Measurements from ENCODE around the gene ADGRG6. TPM values are rescaled to one million over a fixed set of nuclear protein-coding genes. Genes with fewer than 3 reads are reported as not detected.

ADGRG6 gene
- total and polyA plus RNA-seq, 2 of the 8 experiments (the other 6 are each of a cell fraction or from before 2014, with no cell fraction given): 1.1 to 6.2 TPM

- Histone ChIP-seq H2AFZ (ENCODE audit: low read length) (no peak overlapping the region), H3K79me2 (ENCODE audit: control insufficient read depth in 1 of 2, insufficient read depth in 2 of 2, low read length in 2 of 2) (no peaks in the 10 kb centered on the region)
- DNase-seq (ENCODE audit: low read depth in 1 of 2, low spot score in 2 of 2): no peak
Measured at GRCh38 chr6:142356884-142357225, 55.0 kb downstream of the ADGRG6 start.

More at GRCh38 chr6:142356884-142357225, 55.0 kb downstream of the ADGRG6 start:
- POLR2A ChIA-PET (ENCODE audit: partially characterized antibody): no interaction called here
- CTCF ChIA-PET (ENCODE audit: partially characterized antibody): interaction anchor here (1.3 to 2.9 kb wide), 7 partner anchors 9 to 124 kb away, joined by 3 to 8 read pairs (median 3); no protein-coding TSS in a partner anchor
- H4K91ac ChIP-seq (replicated peaks; ENCODE audit: insufficient read length, low read length): no peak overlapping the region
- no peak overlapping the region for H3K18ac ChIP-seq (ENCODE audit: extremely low read depth, low read length)
- no peaks in the 10 kb centered on the region for H3K27me3 ChIP-seq (replicated peaks in 1 of 4; ENCODE audit: control insufficient read depth in 3 of 4, extremely low read depth in 1 of 4, insufficient read depth in 3 of 4, low read length in 3 of 4)
- H3K4ac ChIP-seq (replicated peaks; ENCODE audit: insufficient read length, low read depth, low read length): no peak overlapping the region
- no peaks in the 10 kb centered on the region for H4K20me1 ChIP-seq (replicated peaks in 1 of 2; ENCODE audit: control insufficient read depth in 1 of 2, insufficient read depth in 2 of 2, low read length in 2 of 2)
- H2BK20ac ChIP-seq (ENCODE audit: low read length): no peak overlapping the region
- no peaks in the 10 kb centered on the region for H3K9me3 ChIP-seq (ENCODE audit: insufficient read depth in 2 of 2, low read depth in 1 of 2, low read length in 1 of 2)
- H3K23me2 ChIP-seq (ENCODE audit: low read depth, low read length): no peaks in the 10 kb centered on the region
- no peak overlapping the region for H3K9ac ChIP-seq (replicated peaks in 1 of 4; ENCODE audit: extremely low read depth in 1 of 4, low read depth in 3 of 4, low read length in 3 of 4)
- no peak overlapping the region for H3K4me3 ChIP-seq (ENCODE audit: extremely low read depth in 1 of 4, insufficient read depth in 2 of 4, low read depth in 3 of 4, low read length in 4 of 4)
- no peak overlapping the region for H3K4me2 ChIP-seq (ENCODE audit: insufficient read depth in 1 of 2, low read depth in 2 of 2, low read length in 2 of 2)
- H2AK5ac ChIP-seq (ENCODE audit: low read depth, low read length): no peak overlapping the region
- H3K23ac ChIP-seq (ENCODE audit: insufficient read length): no peak overlapping the region
- no peak overlapping the region for H2BK15ac ChIP-seq (ENCODE audit: low read length)
- FAIRE-seq: no peak
- H2BK12ac ChIP-seq (ENCODE audit: low read depth, low read length): no peak overlapping the region
- no peaks in the 10 kb centered on the region for H3K36me3 ChIP-seq (ENCODE audit: control insufficient read depth in 2 of 4, insufficient read depth in 4 of 4, low read length in 3 of 4)
- no peak overlapping the region for H3K56ac ChIP-seq (replicated peaks; ENCODE audit: insufficient read length, low read depth, low read length)
- no peak overlapping the region for H4K8ac ChIP-seq (ENCODE audit: extremely low read depth, insufficient read depth, low read length)
- H2BK5ac ChIP-seq (ENCODE audit: low read depth, low read length): no peak overlapping the region
- 91% methylated on average over 1 of the region's 1 CpG; no CpG with 5 or more reads in 1 of the 2 experiments for WGBS, 2 experiments (ENCODE audit: extremely low coverage in 1 of 2, insufficient coverage in 1 of 2, insufficient read length in 1 of 2, insufficient replicate concordance in 2 of 2, low coverage in 1 of 2, low lambda C conversion rate in 2 of 2, missing lambda C conversion rate in 1 of 2)
- TF ChIP-seq TEAD4 (IDR thresholded peaks at IDR 0.05; ENCODE audit: low read depth, low read length) (no peak), CBX5 (IDR thresholded peaks at IDR 0.05; ENCODE audit: low read depth, low read length) (no peak), USF2 (IDR thresholded peaks at IDR 0.05; ENCODE audit: low read length) (no peak), TCF12 (IDR thresholded peaks at IDR 0.05; ENCODE audit: low read depth, low read length) (no peak), ZNF274 (IDR thresholded peaks at IDR 0.05; ENCODE audit: borderline replicate concordance, extremely low read depth, low read length) (no peak), PHF8 (conservative IDR thresholded peaks at IDR 0.05; ENCODE audit: low read depth, low read length) (no peak), JUN (IDR thresholded peaks at IDR 0.05; ENCODE audit: low read depth, low read length) (no peak)
- H3K27ac ChIP-seq (ENCODE audit: low read depth, low read length): no peak overlapping the region
- no peak overlapping the region for H4K5ac ChIP-seq (ENCODE audit: insufficient read length, low read depth, low read length)
- H3K79me1 ChIP-seq (ENCODE audit: low read depth, low read length): no peaks in the 10 kb centered on the region
- no peak overlapping the region for H2BK120ac ChIP-seq (replicated peaks; ENCODE audit: low read depth, low read length)
- no peak overlapping the region for H3K14ac ChIP-seq (ENCODE audit: insufficient read length)
- H3K4me1 ChIP-seq (replicated peaks in 1 of 4; ENCODE audit: control insufficient read depth in 3 of 4, insufficient read depth in 4 of 4, low read length in 3 of 4): no peaks in the 10 kb centered on the region

Data from H1 (cell line).